T-helper 2 cell (primary cell): Measurements from ENCODE around the gene PARD3B.
"Not testable (repeated sequence)": the region's sequence is repeated elsewhere in the genome, so short reads cannot be mapped to it uniquely, and the experiment has no call there.

Source experiments
- DNase-seq, 5 experiments: peaks; one replicate each; pipeline versions ENCODE4 v3.0.0 to v3.0.0-alpha.2; 2012 to 2022

Gene PARD3B

DNA sequence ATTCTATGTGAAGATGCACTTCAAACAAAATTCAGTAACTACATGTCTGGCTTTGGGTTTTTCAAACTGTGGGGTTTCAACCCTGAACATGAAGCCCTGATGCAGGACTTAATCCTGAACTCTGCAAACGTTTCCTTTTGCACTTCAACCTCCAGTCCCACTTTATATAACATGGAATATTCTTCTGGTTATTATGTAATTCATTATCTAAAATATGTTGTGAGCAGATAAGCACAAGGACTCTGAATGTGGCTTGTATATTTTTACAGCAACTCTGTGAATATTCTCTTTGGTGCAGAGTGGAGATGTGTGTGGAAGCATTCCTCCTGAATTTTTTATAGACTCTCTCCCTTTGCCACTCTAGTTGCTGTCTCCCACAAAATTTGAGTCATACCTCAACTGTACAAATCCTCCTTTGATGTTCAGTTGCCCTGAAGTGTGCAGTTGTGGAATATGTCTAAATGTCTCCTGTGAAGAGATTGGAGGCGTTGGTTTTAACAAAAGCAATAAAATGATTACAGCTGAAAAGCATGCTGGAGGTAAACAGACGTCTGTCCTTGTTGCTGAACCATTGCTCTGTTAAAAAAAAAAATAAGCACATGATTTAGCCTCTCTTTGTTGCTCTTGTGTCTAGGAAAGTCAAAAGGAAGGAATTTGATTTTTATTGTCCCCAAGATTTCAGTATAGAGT, 931.9 kb downstream of the PARD3B start:
- no peak for DNase-seq

DNA sequence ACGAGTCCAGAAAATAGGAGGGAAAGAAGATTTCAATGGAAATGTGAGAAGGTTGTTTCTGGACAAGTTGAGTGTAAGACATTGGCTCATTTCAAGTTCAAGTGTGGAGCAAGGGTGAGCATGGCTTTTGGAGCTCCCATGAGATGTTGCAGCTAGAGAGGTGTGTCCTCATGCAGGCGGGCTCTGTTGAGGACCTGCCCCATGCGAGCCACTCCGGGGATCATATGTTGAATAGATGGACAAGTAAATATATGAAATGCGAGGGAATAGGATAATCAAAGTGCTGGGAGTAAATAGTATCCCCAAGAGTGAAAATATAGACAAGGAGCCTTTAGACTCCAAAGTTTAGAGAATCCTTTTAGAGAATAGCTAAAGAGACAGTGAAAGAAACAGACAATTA, 936.6 kb downstream of the PARD3B start:
- DNase-seq, result no peak

DNA sequence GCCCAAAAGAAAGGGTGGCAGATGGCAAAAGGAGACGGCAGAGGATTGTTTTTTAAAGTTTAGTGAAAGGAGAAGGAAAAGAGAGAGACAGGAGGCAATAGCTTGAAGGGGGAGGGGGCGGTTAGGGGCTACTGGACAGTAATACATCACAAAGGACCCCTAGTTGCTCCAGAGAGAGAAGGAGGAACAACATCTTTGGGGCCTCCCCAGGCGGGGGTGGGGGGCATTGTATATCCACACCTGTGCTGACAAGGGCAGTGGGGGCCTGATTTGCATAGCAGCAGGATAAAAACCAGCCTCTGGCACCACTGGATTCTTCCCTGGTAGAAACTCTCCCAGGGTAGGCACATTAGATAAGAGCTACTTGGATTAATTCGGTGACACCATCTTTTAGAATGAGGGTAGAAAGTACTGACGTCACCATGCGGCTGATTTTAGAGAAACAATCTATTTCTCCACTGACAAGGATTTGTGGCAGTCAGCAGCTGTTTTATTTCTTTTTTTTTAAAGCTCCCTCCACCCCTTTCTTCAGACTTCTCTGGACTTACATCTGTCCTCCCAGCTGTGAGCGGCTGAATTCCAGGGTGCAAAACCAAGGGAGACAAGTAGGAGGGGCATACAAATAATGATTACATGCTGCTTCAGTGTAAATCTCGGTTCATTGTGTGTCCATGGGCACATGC, 937.3 kb downstream of the PARD3B start:
- DNase-seq, result no peak

DNA sequence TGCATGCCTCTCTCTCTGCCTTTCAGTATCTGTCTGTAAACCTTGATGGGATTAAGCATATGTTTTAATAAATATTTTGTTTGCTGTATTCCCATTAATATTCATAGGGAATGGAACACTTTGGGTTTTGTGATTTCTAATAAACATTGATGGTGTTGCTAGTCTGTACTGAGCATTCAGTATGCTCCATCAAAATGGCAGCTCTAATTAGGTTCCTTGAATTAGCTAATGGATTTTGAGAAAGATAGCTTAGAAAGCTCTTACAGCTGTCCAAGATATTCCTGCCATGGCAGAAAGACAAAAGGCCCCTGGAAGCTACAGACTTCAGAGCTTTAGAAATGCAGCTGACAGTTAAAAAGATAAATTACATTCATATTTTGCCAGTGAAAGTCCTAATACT, 937.8 kb downstream of the PARD3B start:
- no peak for DNase-seq

DNA sequence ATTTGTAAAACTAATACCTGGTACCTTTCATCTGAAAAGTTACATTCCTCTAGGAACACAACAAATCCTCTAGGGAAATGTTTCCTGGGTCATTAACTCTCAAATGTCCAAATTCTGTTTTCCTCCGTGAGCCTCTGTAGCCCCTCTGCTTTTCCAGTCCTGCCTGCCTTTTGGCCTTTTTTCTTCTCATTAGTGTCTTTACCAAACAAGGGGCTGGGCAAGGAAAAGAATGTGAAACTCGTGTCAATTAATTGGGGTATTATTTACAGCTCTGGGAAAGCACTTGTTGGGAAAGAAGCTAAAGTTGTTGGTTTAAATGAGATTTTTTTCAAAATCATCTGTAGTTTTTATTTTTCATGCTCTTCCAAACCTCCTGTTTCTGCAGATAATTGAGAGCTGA, 938.9 kb downstream of the PARD3B start:
- DNase-seq, result no peak

DNA sequence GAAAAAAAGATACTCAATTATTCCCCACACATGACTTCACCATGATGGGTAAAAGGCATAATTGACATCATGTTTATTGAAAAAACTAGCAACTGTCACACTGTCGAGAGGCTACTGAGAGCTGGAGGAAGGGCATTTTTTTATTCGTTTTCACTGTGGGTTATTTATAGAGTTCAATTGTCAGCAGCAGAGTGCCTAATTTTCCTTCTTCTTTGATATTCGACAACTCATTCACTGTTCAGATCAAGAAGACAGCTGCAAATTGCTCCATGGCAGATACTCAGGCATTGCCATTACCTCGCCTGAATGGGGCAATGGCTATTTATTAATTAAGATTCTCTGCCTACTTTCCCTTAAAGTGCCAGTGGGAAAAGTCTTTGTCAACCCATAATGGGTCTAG, 939.5 kb downstream of the PARD3B start:
- DNase-seq, result no peak

DNA sequence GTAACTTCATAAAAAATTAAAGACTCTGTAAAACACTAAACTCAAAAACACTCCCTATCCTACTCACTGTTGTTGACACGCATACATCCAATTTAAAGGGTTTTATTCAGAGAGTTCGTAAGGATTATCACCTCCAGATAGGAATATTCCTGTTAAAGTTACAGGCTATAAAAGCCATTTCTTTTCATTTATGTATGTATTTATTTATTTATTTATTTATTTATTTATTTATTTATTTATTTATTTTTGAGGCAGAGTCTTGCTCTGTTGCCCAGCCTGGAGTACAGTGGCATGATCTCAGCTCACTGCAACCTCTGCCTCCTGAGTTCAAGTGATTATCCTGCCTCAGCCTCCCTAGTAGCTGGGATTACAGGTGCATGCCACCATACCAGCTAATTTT, 948.3 kb downstream of the PARD3B start:
- not testable (repeated sequence) for DNase-seq

DNA sequence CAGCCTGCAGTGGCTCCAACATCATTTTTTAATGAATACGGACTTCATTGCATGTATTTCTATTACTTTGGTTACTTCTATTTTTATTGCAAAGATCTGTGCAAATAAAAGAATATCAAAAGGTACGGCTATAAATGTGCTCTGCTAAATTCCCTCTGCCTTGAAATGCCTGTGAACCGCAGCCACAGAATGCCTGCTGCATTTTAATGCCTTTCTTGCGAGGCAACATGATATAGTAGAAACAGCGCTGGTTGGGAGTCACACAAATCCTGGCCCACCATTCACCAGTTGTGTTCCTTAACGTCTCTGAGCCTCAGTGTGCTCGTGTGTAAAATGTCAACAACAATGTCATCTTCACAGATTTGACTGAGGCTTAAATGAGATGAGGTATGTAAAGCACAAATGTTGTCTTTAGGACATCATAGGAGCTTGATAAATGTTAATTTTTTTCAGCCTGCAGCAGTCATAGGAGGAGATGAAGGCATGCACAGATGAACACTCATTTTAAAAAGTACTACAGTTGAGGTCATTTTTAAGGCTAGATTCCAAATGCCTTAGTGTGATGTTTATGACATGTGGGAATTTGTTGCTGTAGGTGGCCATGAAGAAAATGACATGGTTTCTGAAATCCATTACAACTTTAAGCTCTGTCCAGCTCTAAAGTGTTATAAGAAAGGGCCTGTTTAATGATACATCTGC, 949.4 kb downstream of the PARD3B start:
- DNase-seq, result no peak

DNA sequence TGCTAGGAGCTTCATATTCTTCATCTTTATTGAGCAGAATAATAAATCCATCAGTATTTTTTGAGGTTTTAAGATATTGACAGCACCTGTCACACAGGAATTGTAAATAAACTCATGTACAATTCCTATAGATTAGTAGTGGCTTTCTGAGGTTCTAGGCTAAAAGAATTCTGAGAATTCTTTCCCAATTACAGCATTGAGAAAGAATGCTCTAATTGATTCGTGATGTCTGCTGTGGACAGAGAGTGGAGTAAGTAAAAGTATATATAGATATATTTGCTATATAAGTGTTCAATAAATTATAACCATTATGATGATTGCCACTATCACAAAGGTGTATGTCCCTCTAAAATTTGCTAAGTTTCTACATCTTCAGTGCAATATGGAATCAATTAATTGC, 950.5 kb downstream of the PARD3B start:
- DNase-seq, result no peak

DNA sequence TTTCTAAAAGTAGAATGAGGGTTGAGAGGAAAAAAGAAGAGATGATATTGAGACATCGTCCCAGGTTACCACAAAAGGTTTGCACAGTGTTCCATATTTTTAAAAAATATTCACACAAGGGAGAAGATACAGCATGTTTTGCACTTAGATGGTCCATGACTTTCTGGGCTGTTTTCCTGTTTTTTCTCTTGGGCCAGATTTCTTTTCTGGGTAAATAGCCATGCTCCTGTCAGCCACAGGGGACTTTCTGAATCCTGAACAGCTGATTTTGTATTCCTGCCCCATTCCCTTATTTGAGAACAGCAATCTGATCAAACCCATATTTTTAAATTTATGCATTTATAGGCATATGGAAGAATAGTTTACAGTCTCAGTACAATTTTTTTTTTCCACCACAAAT, 951.1 kb downstream of the PARD3B start:
- DNase-seq, result no peak

DNA sequence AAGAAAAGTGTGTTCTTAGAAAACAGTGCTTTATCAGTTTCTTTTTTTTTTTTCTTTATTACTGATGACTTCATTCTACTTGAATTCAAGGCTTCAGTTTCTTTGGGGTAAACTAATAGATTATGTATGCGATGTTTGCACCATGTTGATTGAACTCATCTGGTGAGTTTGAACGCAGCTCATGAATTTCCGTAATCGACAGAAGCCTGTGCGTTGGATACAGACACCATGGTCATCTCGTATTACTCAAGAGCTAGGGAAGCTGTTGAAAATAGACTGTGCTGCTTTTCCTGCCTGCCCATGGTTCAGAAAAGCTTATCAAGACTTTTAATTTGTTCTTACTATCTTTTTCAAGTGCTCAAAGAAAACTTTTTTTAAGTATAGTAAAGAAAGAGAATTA, 951.5 kb downstream of the PARD3B start:
- DNase-seq, result no peak

DNA sequence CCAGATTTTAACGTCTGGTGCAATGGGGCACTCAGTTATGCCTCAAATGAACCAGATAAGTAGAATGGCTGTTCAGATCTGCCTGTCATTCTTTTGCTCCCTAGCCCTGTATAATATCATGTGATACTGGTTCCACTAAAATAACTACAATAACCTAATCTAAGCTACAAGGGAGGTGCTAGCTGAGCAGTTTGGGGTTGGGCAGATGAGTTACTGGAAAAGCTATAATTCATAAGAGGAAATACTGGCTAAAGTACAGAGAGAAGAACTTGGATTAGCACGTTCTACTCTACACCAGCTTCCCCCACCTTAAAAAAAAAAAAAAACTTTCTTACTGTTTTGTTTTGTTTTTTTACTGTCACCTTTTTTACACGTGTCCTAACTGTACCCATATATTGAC, 953.7 kb downstream of the PARD3B start:
- DNase-seq, result no peak

DNA sequence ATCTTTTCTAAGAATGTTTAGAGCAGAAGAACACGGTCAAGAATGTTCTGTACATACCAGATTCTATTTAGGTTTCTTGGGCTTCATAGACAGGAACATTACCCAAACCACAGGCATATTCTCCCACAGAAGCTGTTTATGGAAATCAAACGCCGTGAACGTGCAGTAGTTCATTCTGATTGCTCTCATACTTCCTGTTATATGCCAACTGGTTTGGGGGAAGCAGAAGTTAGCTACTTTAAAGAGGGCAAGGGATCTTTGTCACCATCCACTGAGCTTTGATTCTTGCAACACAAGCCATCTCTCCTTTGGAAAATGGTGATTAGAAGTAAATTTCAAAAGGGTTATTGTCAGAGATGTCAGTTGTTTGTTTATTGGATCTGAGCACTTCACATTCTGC, 954.8 kb downstream of the PARD3B start:
- DNase-seq, result no peak

DNA sequence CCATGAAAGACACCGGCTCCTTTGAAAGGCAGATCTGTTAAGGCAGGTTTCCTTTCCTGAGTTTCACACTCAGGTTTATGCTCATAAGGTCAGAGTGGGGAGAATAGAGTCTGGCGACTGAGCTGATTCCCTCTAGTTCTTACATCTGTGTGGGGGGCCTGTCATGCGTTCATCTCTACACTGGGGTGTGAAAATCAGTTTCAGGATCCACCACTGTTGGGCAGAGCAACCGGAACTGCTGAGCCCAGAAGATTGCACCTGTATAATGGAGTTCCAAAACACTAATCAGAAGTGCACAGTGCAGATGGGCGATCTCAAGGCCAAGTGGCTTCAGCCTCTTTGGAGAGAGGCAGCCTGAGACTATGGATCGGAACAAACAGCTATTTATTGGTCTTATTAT, 955.7 kb downstream of the PARD3B start:
- DNase-seq, result no peak

DNA sequence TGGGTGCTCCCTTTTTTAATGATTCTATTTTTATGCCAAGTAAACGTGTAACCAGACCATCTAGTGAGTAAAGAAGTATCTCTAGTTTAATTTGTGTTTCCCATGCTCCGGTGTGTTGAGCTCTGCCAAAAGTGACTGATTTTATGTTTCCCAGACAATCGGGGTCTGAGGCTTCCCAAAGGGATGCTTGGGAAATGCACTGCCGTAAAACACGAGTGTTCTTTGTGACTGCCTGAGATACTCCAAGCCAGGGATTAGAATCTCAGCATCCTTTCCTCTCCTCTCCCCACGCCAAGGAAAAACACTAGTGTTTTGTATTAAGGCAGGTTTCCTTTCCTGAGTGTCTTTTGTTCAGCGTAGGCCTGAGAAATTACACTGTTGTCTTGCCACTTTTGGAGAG, 956.6 kb downstream of the PARD3B start:
- DNase-seq, result no peak

DNA sequence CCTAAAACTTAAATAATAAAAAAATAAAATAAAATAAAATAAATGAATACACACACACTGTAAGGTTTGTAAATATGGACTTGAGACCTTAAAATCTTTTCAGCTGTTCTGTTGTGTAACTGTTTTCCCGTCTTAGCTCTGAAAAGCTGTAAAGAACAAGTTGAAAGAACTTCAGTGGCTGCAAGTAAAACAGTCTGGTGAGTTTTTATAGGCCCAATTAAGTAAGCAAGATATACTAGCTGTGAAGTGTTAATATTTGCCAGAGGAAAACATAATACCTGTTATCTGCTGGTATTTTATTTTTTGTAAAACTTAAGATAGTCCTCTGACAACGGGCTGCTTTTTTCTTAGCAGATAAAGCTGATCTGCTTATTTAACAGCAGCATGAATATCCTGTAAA, 960.1 kb downstream of the PARD3B start:
- DNase-seq, result no peak

DNA sequence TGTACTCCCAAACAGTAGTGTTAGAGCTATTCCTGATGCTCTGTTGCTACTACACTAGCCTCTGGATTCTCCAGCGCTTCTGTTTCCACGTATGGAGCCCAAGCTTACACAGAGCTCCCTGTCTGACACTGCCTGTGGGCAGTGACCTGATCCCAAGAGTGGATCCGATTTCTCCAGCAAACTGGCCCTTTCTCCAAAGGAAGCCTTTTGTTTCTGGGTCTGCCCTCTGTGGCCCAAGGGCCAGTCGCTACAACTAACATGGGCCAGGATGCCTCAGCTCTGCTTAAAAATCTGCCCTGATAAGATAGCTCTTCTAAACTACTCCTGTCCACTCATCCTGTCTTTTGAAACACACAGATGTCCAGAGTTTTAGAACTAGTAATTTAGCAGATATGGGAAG, 964.4 kb downstream of the PARD3B start:
- no peak for DNase-seq

DNA sequence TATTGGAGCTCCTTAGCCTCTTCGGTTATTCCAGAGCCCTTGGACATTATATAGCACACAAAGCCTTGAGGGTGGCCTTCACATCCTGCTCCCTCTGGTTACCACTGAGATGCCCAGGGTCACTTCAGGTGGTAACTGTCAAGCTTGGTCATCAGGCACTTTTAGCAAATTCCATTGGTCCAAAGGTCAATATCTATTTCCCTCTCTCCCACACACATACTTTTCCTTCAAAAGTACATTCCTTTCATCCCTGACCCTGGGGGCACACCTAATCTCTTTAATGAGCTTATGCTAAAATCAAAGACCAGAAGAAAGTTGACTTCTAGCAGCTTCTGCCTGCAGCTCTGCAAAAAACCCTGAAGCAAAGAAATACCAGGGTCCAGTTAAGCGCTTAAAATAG, 965.1 kb downstream of the PARD3B start:
- no peak for DNase-seq

DNA sequence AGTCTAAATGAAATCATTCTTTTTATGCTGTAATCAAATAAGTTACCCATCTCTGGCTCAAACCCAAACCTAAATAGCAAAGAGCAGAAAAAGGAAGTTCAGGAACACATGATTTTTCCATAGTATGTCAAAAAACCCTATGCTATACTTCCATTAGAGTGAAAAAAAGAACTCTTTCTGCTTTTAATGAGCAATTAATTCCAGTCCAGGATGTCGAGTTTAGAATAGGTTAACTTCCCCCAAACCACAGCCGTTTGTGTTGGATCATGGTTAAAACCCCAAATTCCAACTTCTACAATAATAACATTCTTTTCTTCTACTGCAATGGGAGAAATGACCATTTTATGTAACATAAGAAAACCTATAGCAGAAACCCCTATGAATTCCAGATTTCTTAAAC, 965.9 kb downstream of the PARD3B start:
- no peak for DNase-seq

DNA sequence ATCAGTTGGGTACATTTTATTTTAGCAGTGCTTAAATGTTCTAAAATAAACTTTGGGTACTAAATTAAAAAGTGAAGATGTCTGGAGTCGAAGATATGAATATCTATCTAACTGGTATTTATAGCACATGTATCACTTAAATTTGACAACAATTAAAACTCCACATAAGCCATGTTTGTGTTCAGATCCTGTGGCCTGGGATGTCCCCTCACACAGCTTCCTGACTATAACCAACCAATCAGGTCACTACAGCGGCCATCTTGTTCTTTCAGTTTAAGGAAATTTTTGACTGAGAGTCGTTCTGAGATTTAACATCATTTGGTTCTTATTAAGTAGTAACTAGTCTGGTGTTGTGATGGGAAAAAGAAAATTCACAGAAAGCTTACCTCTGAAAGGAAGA, 966.4 kb downstream of the PARD3B start:
- DNase-seq, result no peak

DNA sequence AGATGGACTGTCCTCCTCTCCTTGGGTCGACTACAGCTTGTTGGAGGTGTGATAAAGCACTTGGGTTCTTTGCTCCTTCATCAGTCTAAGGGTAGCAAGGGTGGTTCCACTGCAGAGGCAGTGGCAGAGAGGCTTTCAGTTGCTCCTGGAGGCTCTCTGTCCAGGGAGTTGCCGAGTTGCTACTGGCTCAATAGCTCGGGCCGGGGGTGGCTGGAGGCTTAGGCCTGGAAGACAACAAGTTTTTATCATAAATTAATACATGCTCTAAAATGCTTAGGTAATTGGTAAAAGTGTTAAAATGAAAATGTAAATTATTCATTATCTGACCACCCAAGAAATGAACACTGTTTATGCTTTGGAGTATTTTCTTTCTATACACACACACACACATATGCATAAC, 975.0 kb downstream of the PARD3B start:
- no peak for DNase-seq

DNA sequence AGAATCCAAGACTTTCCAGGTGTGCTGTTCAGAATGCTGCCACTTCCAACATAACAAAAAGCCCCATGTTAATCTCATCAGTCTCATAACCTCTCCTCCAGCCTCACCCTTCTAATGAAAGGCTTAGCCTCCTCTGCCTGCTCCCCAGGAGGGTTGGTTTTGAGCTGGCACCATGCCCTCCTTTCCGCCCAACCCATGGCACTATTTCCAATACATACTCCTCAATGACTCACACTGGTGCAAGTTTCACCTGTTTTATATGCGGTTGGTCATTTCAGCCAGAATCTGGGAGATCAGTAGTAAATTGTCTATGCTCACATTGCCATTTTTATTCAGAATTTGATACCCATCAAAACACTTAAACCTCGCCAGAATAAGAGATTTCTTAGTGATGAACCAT, 979.4 kb downstream of the PARD3B start:
- no peak for DNase-seq

DNA sequence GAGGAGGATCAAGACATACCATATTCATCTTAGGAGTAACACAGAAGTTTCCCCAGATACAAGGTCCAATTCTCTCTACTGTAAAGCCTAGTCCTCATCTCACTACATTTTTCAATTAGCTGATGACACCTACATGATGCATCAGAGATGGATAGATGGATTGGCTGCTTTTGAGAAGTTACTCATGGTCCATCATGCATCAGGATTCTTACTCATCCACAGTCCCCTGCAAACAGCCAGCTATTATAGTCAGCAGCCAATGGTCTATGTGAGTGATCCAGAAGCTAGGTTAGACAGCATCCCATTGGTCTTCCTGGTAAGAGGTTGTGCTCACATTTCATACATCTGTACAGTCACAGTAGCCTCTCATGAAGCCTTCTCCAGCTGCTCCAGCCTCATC, 982.5 kb downstream of the PARD3B start:
- no peak for DNase-seq

DNA sequence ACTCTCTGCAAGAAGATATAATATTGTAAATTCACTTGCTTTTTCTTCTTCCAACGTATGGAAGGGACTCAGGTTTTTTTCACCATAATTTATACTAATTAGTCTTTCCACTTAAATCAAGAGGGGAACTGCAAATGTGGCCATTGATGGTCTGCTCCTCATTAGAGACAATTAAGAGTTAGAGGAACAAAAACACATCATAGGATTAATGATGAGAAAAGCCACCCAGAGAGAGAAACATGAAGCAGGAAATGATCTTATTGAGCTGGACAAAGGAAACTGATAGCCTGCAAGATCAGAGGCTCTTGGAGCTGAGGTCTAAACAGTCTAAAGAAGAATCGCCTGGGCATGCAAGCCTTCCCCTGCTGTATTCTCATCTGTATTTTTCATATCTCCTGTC, 985.8 kb downstream of the PARD3B start:
- no peak for DNase-seq
